Tongue (tissue), 2 donors: Measurements from ENCODE around the gene PDZRN4. TPM values are rescaled to one million over a fixed set of nuclear protein-coding genes. Genes with fewer than 3 reads are reported as not detected.

Source experiments
- DNase-seq: peaks from one replicate; pipeline ENCODE4 v3.0.0-alpha.2; 2015
- total RNA-seq: library from RNA; depleted of rRNA; stranded (reverse); fragments of >200 nt; gene quantifications from one replicate; pipeline ENCODE4 v1.2.3, GENCODE V29; 2014

PDZRN4 gene
- total RNA-seq, 1 donor from 2014 or later, result 2.7 TPM

DNA sequence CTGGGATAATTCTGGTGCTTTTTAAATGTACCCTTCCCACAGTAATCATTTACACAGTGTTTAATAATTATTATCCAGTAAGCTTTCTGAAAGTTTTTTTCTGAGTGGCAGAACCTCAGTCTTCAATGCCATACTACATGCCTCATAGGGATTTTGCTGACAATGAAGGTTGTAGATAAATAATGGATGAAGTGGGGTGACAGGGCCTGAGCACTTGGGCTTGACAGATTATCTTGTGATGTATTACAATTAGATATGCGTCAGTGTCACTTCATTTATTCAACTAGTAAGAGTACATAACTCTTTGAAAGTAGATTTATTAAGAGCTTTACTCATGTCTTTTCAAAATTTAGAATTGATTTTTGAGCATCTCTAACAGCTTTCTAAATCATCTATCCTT is 176.1 kb downstream of the PDZRN4 start:
- DNase-seq, result no peak

DNA sequence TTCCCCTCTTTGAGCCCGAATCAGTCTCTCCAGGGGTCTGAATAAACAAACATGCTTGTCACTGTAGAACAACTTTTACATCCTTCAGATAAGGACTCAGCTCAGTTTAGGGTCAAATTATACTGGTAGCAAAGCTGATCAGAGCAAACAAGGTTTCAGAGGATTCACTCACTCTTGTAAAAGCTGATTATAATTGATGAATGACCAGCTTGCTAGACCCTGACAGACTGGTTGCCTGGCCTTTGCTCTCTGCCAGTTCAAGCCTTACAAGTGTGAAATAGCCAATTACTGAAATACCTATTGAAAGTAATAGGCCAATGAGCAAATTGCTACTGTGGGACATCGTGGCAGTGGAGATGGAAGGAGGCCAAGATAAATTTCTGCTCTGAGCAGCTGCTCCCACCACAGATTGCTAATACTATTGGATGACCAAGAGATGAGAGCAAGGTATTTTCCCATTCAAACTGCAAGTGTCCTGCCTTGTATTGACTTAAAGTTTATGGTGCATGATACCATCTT is 177.6 kb downstream of the PDZRN4 start:
- DNase-seq, result peak; percentile 7

- DNase-seq, result no peak
Measured at GRCh38 chr12:41367726-41368405, 179.7 kb downstream of the PDZRN4 start.

DNA sequence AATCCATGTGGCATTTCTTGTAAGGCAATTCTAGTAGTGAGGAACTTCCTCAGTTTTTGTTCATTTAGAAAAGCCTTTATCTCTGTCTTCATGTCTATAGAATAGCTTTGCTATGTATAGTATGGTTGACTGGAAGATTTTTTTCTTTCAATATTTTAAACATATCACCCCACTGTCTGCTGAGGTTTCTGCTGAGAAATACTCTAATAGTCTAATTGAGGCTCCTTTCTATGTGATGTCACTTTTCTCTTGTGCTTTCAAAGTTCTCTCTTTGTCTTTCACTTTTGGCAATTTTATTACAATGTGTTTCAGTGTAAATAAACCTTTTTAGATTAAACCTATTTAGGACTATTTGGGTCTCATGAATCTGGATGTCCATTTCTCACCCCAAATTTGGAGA is 192.8 kb downstream of the PDZRN4 start:
- DNase-seq, result no peak

- no peak for DNase-seq
Measured at GRCh38 chr12:41402801-41403200, 214.7 kb downstream of the PDZRN4 start.

DNA sequence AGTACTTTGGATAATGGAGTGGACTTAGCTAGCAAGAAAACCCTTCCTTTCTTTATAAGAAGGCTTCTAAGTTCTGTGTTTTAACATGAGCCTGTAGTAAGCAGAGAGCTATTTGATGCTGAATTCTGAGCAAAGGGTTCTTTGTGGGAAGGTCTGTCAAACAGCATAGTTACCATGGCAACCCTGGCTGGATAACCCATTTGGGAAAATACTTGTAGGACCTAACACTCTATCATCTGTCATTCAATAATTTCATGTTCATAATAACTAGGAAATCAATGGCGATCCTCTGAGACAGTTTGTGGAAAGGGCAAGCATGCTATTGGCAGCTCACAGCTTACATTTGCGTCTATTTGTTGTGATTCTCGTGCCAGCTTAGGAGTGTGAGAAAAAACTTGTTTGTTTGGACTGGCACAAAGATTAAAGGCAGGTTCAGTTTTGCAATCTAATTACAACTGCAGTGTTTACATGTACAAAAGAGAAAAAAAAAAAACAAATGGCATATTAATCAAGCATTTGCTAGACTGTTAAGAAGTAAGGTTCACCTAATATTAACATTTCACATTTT is 219.2 kb downstream of the PDZRN4 start:
- DNase-seq, result peak; percentile 41

GRCh38 chr12:41409628-41410027 is 221.5 kb downstream of the PDZRN4 start:
- no peak for DNase-seq

- DNase-seq, result no peak
Measured at GRCh38 chr12:41418586-41418985, 230.5 kb downstream of the PDZRN4 start.

DNA sequence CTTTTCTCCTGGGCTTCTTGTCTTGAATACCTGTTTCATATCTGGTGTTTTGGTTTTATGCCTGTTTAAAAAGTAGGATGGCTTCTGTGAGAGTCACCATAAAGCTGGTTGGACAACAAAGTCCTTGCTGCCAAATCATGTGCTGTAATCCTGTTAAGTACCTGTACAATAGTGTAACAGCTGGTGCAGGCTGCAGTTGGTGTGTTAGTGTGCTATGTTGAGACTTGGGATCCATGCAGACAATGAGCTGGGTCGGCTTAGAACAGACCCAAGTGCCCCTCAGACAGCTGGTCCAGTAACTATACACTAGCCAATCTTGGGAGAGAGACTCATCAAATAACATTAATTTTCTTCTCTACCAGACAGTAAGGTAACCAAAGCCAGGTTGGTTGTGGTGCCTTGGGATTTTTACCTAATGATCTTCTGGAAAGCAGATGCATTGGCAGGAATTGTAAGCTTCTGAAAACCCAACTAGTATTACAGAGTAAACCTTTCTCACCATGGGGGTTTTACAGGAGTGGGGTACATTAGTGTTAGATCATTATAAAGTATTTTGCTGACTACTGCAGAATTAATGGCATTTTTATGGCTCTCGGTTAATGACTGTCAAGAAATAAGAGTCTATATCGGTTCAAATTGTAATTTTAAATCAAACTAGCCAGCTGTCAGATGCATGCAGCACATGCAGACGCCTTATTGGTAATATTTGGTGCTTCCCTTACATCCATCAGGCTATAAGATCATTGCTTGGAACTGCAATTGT is 231.2 kb downstream of the PDZRN4 start:
- DNase-seq, result peak; percentile 41

DNA sequence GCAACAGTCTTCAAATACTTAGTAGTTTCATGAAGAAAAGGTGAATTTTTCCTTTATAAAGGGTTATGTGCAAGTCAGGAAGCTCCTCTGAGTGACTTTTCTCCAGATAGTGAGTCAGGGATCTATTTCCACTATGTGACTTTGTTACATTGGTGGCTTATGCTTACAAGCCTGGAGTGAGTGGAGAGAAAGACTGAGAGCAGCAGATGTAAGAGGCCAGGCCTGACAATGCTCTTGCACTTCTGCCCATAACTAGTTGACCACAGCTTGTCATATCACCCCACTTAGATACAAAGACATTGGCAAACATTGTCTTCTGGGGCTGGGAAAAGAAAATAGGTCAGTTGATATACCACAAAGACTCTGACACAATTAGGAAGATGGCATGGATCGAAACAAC is 236.5 kb downstream of the PDZRN4 start:
- DNase-seq, result peak; percentile 29

- no peak for DNase-seq
Measured at GRCh38 chr12:41433460-41433859, 245.3 kb downstream of the PDZRN4 start.

- no peak for DNase-seq
Measured at GRCh38 chr12:41436076-41436475, 248.0 kb downstream of the PDZRN4 start.

GRCh38 chr12:41437563-41437962 is 249.4 kb downstream of the PDZRN4 start:
- peak; percentile 21 for DNase-seq

DNA sequence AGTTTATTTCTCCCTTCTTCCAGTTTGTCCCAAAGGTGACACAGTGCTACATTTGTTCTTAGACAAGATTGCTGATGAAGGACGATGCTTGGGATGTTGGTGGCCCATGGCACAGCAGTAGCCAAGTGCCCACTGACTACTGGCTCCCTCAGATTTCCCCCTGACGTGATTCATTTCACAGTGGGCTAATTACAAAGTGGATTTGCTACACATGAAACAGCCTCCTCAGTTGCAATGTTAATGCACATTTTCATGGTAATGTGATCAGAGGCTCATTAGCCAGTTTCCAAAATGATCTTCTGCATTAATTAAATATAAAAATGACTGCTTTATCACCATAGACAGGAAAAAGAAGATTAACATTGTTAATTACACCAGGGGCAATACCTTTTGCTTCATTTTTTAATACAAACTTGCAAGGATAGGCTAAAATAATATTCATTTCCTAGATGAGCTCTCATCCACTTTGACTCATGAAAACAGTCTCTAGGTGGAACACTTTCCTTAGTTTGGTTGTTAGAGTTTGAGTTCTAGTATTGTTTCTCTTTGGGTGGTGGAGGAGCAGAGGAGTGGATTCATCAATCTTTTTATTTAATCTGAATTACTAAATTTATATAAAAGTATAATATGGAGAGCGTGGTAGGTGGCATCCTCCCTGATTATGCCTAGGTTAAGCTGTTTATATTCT is 250.9 kb downstream of the PDZRN4 start:
- DNase-seq, result no peak

GRCh38 chr12:41439801-41440200 is 251.7 kb downstream of the PDZRN4 start:
- DNase-seq, result no peak

DNA sequence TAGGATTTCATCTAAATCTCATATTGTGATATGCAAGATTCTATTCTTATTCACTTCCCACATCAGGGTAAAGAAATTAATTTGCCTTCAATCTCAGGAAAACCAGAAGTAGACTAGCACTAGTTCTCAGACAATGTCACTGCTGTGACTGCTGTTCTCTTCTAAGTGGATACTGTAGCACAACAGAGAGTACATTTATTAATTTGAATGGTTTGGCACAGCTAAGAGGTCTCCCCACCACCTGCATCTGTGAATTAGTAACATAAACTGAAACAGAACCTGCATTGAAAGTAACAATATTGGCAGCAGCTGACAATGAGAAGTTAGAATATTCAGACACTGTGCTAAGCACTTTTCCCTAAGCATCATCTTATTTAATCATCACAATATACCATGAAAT is 253.1 kb downstream of the PDZRN4 start:
- no peak for DNase-seq

- no peak for DNase-seq
Measured at GRCh38 chr12:41442896-41443295, 254.8 kb downstream of the PDZRN4 start.

GRCh38 chr12:41443690-41444089 is 255.6 kb downstream of the PDZRN4 start:
- no peak for DNase-seq

DNA sequence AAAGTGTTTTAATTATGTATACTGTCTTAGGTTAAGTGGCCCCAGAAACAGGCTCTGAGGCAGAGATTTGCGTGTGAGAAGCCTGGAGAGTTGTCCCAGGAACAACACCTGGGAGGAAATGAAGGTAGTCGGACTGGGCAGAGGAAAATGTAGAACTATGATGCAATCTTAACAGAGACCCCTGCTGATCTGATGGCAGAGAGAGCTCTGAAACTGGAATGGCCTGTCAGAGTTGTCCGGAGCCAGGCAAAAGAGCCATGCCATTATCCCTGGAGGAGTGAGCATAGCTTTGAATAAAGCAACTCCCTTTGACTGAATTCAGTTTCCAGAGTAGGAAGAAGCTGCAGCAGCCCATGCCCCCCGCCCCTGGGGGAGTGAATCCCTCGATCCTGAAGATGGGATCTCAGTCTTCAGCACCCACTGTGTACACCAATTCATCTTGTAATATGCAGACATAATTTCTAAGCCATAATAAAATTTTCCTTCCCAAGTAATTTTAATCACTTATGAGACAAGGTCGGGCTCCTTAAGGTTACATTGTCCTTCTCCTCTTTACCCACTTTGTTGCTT is 264.8 kb downstream of the PDZRN4 start:
- no peak for DNase-seq

DNA sequence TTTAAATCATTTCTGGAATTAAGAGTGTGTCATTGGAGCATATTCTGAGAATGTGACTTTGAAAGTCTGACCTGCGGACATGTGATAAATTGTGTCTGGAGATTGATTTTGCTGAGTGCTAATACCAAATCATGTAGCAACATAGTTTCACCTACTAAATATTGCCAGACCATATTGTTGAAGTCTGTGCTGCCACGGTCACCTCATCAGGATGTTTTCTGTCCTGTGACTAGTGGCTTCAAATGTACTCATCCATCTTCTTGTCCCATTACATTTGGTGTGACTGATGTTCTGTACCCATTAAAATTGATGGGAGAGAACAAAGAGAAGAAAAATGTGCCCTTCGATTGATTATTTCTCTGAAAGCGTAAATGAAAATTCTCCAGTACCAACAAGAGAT is 265.3 kb downstream of the PDZRN4 start:
- no peak for DNase-seq

- peak; percentile 63 for DNase-seq
Measured at GRCh38 chr12:41459111-41459905, 271.2 kb downstream of the PDZRN4 start.

DNA sequence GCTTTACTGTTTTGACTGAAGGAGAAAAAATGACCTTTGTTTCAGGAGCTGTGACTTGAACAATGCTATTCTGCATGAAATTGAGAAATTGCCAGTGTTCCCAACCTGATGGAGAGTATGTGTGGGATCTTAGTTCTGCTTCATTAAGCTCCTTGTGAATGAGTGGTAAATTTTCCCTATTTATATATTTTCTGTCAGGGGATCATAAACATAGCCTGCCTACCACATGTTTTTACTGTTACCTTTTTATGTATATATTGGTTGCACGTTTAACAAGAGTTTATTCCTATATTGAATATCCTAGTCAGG is 271.7 kb downstream of the PDZRN4 start:
- DNase-seq, result no peak
